ENCODE results near the gene PHC3. TPM values are rescaled to one million over a fixed set of nuclear protein-coding genes. Genes with fewer than 3 reads are reported as not detected.
"Not testable (repeated sequence)": the region's sequence is repeated elsewhere in the genome, so short reads cannot be mapped to it uniquely, and the experiment has no call there.

The PHC3 gene
- total RNA-seq, 2 donors from 2014 or later: 22.9 to 27.5 TPM

DNA sequence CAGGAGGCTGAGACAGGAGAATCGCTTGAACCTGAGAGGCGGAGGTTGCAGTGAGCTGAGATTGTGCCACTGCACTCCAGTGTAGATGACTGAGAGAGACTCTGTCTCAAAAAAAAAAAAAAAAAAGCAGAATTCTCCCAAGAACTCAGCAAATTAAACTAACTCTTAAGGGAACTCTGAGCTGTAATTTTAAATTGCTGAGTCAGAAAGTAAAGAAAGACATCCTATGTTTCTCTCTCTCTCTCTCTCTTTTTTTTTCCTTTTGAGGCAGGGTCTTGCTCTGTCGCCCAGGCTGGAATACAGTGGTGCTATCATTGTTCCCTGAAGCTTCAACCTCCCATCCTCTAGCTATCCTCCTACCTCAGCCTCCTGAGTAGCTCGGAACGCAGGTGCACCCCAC lies 20.0 kb upstream of the PHC3 start:
- H3K36me3 ChIP-seq (ENCODE audit: control insufficient read depth, insufficient read depth, low read length): no peaks in the 10 kb centered on the region
- no peak overlapping the region for H3K4me3 Mint-ChIP-seq
- H3K27me3 ChIP-seq (ENCODE audit: control insufficient read depth, insufficient read depth, low read length, poor library complexity, severe bottlenecking): no peaks in the 10 kb centered on the region
- 95 to 100% methylated on average over 1 to 5 of the region's 5 CpGs for WGBS, 2 experiments (ENCODE audit: insufficient coverage in 1 of 2, insufficient read length in 1 of 2)
- H3K4me1 Mint-ChIP-seq: peaks cover 5% of the 10 kb centered on the region
- no peaks in the 10 kb centered on the region for H3K27me3 Mint-ChIP-seq (ENCODE audit: insufficient read depth)
- H3K9me3 ChIP-seq (ENCODE audit: control insufficient read depth, low read length): no peaks in the 10 kb centered on the region
- H3K4me3 ChIP-seq (ENCODE audit: low read length): no peak overlapping the region
- no peak for DNase-seq
- no peak overlapping the region for H3K9ac ChIP-seq (ENCODE audit: extremely low read depth, low read length, poor library complexity, severe bottlenecking)
- TF ChIP-seq, protein P1, sequence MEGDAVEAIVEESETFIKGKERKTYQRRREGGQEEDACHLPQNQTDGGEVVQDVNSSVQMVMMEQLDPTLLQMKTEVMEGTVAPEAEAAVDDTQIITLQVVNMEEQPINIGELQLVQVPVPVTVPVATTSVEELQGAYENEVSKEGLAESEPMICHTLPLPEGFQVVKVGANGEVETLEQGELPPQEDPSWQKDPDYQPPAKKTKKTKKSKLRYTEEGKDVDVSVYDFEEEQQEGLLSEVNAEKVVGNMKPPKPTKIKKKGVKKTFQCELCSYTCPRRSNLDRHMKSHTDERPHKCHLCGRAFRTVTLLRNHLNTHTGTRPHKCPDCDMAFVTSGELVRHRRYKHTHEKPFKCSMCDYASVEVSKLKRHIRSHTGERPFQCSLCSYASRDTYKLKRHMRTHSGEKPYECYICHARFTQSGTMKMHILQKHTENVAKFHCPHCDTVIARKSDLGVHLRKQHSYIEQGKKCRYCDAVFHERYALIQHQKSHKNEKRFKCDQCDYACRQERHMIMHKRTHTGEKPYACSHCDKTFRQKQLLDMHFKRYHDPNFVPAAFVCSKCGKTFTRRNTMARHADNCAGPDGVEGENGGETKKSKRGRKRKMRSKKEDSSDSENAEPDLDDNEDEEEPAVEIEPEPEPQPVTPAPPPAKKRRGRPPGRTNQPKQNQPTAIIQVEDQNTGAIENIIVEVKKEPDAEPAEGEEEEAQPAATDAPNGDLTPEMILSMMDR (conservative IDR thresholded peaks at IDR 0.05): no peak
- no peak overlapping the region for H3K27ac ChIP-seq (ENCODE audit: low read depth, low read length)
- no peak overlapping the region for H3K27ac Mint-ChIP-seq
- no peaks in the 10 kb centered on the region for H3K9me3 Mint-ChIP-seq
- no peaks in the 10 kb centered on the region for H3K36me3 Mint-ChIP-seq (ENCODE audit: low read depth)
- peaks cover 4% of the 10 kb centered on the region for H3K4me1 ChIP-seq (ENCODE audit: control insufficient read depth, insufficient read depth, low read length)

DNA sequence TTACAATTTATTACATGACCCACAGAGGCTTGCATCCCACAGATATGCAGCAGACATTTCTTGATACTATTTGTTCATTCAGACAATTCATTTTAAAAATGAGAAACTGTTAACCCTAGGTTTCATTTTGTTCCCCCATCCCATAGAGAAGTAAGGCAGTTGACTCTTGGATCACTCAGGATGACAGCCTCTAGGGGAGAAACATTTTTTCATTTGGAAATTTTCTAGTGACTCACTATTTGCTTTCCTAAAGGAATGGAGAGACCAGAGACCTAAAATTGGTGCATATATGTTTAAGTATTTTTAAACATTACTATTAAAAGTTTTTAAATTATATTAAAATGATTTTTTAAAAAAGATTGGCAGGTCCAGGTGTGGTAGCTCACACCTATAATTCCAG lies 19.5 kb upstream of the PHC3 start:
- Mint-ChIP-seq H3K27me3 (ENCODE audit: insufficient read depth) (no peaks in the 10 kb centered on the region), H3K4me1 (peaks cover 5% of the 10 kb centered on the region), H3K36me3 (ENCODE audit: low read depth) (no peaks in the 10 kb centered on the region), H3K4me3 (no peak overlapping the region), H3K27ac (no peak overlapping the region), H3K9me3 (no peaks in the 10 kb centered on the region)
- no peak overlapping the region for H3K4me3 ChIP-seq (ENCODE audit: low read length)
- DNase-seq: no peak
- H3K9me3 ChIP-seq (ENCODE audit: control insufficient read depth, low read length): no peaks in the 10 kb centered on the region
- no peaks in the 10 kb centered on the region for H3K27me3 ChIP-seq (ENCODE audit: control insufficient read depth, insufficient read depth, low read length, poor library complexity, severe bottlenecking)
- TF ChIP-seq, protein P1 (conservative IDR thresholded peaks at IDR 0.05): no peak
- H3K9ac ChIP-seq (ENCODE audit: extremely low read depth, low read length, poor library complexity, severe bottlenecking): no peak overlapping the region
- no peak overlapping the region for H3K27ac ChIP-seq (ENCODE audit: low read depth, low read length)
- H3K4me1 ChIP-seq (ENCODE audit: control insufficient read depth, insufficient read depth, low read length): peaks cover 4% of the 10 kb centered on the region
- H3K36me3 ChIP-seq (ENCODE audit: control insufficient read depth, insufficient read depth, low read length): no peaks in the 10 kb centered on the region

DNA sequence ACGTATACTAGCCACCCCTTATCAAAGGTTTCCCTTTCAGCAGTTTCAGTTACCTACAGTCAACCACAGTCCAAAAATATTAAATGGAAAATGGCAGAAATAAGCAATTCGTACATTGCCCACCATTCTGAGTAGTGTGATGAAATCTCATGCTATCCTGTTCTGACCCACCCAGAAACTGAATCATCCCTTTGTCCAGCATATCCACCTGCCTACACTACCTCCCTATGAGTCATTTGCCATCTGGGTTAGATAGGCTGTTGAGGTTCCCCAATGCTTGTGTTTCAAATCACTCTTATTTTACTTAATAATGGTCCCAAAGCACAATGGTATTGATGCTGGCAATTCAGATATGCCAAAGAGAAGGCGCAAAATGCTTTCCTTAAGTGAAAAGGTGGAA lies 15.3 kb upstream of the PHC3 start:
- Mint-ChIP-seq H3K4me3 (no peak overlapping the region), H3K36me3 (ENCODE audit: low read depth) (no peaks in the 10 kb centered on the region), H3K4me1 (peaks cover 2% of the 10 kb centered on the region), H3K9me3 (no peaks in the 10 kb centered on the region), H3K27ac (no peak overlapping the region), H3K27me3 (ENCODE audit: insufficient read depth) (no peaks in the 10 kb centered on the region)
- Histone ChIP-seq H3K9ac (ENCODE audit: extremely low read depth, low read length, poor library complexity, severe bottlenecking) (no peak overlapping the region), H3K4me3 (ENCODE audit: low read length) (no peak overlapping the region), H3K4me1 (ENCODE audit: control insufficient read depth, insufficient read depth, low read length) (no peaks in the 10 kb centered on the region), H3K27ac (ENCODE audit: low read depth, low read length) (no peak overlapping the region), H3K27me3 (ENCODE audit: control insufficient read depth, insufficient read depth, low read length, poor library complexity, severe bottlenecking) (no peaks in the 10 kb centered on the region), H3K9me3 (ENCODE audit: control insufficient read depth, low read length) (no peaks in the 10 kb centered on the region), H3K36me3 (ENCODE audit: control insufficient read depth, insufficient read depth, low read length) (no peaks in the 10 kb centered on the region)
- TF ChIP-seq, protein P1 (conservative IDR thresholded peaks at IDR 0.05): no peak
- no peak for DNase-seq
- WGBS, 2 experiments (ENCODE audit: insufficient coverage in 1 of 2, insufficient read length in 1 of 2): 98 to 100% methylated on average over 1 to 3 of the region's 3 CpGs

DNA sequence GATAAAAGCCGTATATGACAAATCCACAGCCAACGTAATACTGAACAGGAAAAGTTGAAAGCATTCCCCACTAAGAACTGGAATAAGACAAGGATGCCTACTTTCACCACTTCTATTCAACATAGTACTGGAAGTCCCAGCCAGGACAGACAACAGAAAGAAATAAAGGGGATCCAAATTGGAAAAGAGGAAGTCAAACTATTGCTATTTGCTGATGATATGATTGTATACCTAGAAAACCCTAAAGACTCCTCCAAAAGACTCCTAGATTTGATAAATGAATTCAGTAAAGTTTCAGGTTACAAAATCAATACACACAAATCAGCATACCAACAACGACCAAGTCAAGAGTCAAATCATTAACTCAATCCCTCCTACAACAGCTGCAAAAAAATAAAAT lies 14.2 kb upstream of the PHC3 start:
- H3K36me3 Mint-ChIP-seq (ENCODE audit: low read depth); H3K27me3 ChIP-seq (ENCODE audit: control insufficient read depth, insufficient read depth, low read length, poor library complexity, severe bottlenecking); H3K9me3 Mint-ChIP-seq; H3K27me3 Mint-ChIP-seq (ENCODE audit: insufficient read depth); H3K4me3 Mint-ChIP-seq; H3K27ac ChIP-seq (ENCODE audit: low read depth, low read length); H3K4me3 ChIP-seq (ENCODE audit: low read length); H3K27ac Mint-ChIP-seq; H3K4me1 ChIP-seq (ENCODE audit: control insufficient read depth, insufficient read depth, low read length); DNase-seq; H3K36me3 ChIP-seq (ENCODE audit: control insufficient read depth, insufficient read depth, low read length); H3K9me3 ChIP-seq (ENCODE audit: control insufficient read depth, low read length); H3K9ac ChIP-seq (ENCODE audit: extremely low read depth, low read length, poor library complexity, severe bottlenecking); H3K4me1 Mint-ChIP-seq: not testable (repeated sequence)
- 87 to 100% methylated on average over 2 to 3 of the region's 3 CpGs for WGBS, 2 experiments (ENCODE audit: insufficient coverage in 1 of 2, insufficient read length in 1 of 2)
